ENCODE results near the gene PRSS16.

The PRSS16 gene

GRCh38 chr6:27293436-27294098 is 46.1 kb downstream of the PRSS16 start:
- Histone ChIP-seq H3K4me1 (ENCODE audit: control insufficient read depth in 5 of 5, insufficient read depth in 5 of 5, low read length in 5 of 5) (peaks cover 0 to 6% (median 0%) of the 10 kb centered on the region in 5 donors), H3K9ac (ENCODE audit: low read length in 5 of 5) (no peak overlapping the region), H3K9me3 (ENCODE audit: control insufficient read depth in 5 of 5, low read length in 5 of 5) (peaks cover 0 to 9% (median 3%) of the 10 kb centered on the region in 5 donors), H3K36me3 (ENCODE audit: control insufficient read depth in 5 of 5, insufficient read depth in 5 of 5, low read length in 5 of 5) (no peaks in the 10 kb centered on the region), H3K27ac (ENCODE audit: low read depth, low read length) (no peak overlapping the region), H3K27me3 (ENCODE audit: control insufficient read depth in 5 of 5, insufficient read depth in 4 of 5, low read length in 5 of 5) (peaks cover 60 to 80% (median 63%) of the 10 kb centered on the region in 5 donors), H3K4me3 (ENCODE audit: low read depth in 1 of 5, low read length in 5 of 5) (no peak overlapping the region)

GRCh38 chr6:27294409-27294808 is 46.9 kb downstream of the PRSS16 start:
- no peak overlapping the region for H3K27ac ChIP-seq (ENCODE audit: low read depth, low read length)
- H3K4me1 ChIP-seq (ENCODE audit: control insufficient read depth in 5 of 5, insufficient read depth in 5 of 5, low read length in 5 of 5) = peaks cover 0 to 6% (median 0%) of the 10 kb centered on the region in 5 donors
- H3K9ac ChIP-seq (ENCODE audit: low read length in 5 of 5) = no peak overlapping the region
- no peaks in the 10 kb centered on the region for H3K36me3 ChIP-seq (ENCODE audit: control insufficient read depth in 5 of 5, insufficient read depth in 5 of 5, low read length in 5 of 5)
- peaks cover 0 to 9% (median 3%) of the 10 kb centered on the region in 5 donors for H3K9me3 ChIP-seq (ENCODE audit: control insufficient read depth in 5 of 5, low read length in 5 of 5)
- H3K4me3 ChIP-seq (ENCODE audit: low read depth in 1 of 5, low read length in 5 of 5) = no peak overlapping the region
- peaks cover 53 to 74% (median 59%) of the 10 kb centered on the region in 5 donors for H3K27me3 ChIP-seq (ENCODE audit: control insufficient read depth in 5 of 5, insufficient read depth in 4 of 5, low read length in 5 of 5)

- H3K27me3 ChIP-seq (ENCODE audit: control insufficient read depth in 5 of 5, insufficient read depth in 4 of 5, low read length in 5 of 5) = peaks cover 44 to 69% (median 54%) of the 10 kb centered on the region in 5 donors
- H3K4me3 ChIP-seq (ENCODE audit: low read depth in 1 of 5, low read length in 5 of 5) = no peak overlapping the region
- H3K27ac ChIP-seq (ENCODE audit: low read depth, low read length) = no peak overlapping the region
- peaks cover 0 to 7% (median 3%) of the 10 kb centered on the region in 5 donors for H3K9me3 ChIP-seq (ENCODE audit: control insufficient read depth in 5 of 5, low read length in 5 of 5)
- peaks cover 0 to 6% (median 0%) of the 10 kb centered on the region in 5 donors for H3K4me1 ChIP-seq (ENCODE audit: control insufficient read depth in 5 of 5, insufficient read depth in 5 of 5, low read length in 5 of 5)
- H3K36me3 ChIP-seq (ENCODE audit: control insufficient read depth in 5 of 5, insufficient read depth in 5 of 5, low read length in 5 of 5) = no peaks in the 10 kb centered on the region
- no peak overlapping the region for H3K9ac ChIP-seq (ENCODE audit: low read length in 5 of 5)
Measured at GRCh38 chr6:27295301-27296079, 48.0 kb downstream of the PRSS16 start.

- no peak overlapping the region for H3K9ac ChIP-seq (ENCODE audit: low read length in 5 of 5)
- peaks cover 0 to 6% (median 0%) of the 10 kb centered on the region in 5 donors for H3K4me1 ChIP-seq (ENCODE audit: control insufficient read depth in 5 of 5, insufficient read depth in 5 of 5, low read length in 5 of 5)
- H3K4me3 ChIP-seq (ENCODE audit: low read depth in 1 of 5, low read length in 5 of 5) = no peak overlapping the region
- no peak overlapping the region for H3K27ac ChIP-seq (ENCODE audit: low read depth, low read length)
- H3K36me3 ChIP-seq (ENCODE audit: control insufficient read depth in 5 of 5, insufficient read depth in 5 of 5, low read length in 5 of 5) = no peaks in the 10 kb centered on the region
- H3K27me3 ChIP-seq (ENCODE audit: control insufficient read depth in 5 of 5, insufficient read depth in 4 of 5, low read length in 5 of 5) = peaks cover 37 to 66% (median 49%) of the 10 kb centered on the region in 5 donors
- peaks cover 0 to 5% (median under 1%) of the 10 kb centered on the region in 5 donors for H3K9me3 ChIP-seq (ENCODE audit: control insufficient read depth in 5 of 5, low read length in 5 of 5)
Measured at GRCh38 chr6:27296106-27296783, 48.7 kb downstream of the PRSS16 start.

GRCh38 chr6:27297484-27297856 is 50.0 kb downstream of the PRSS16 start:
- Histone ChIP-seq H3K9me3 (ENCODE audit: control insufficient read depth in 5 of 5, low read length in 5 of 5) (peaks cover 0 to 5% (median 0%) of the 10 kb centered on the region in 5 donors), H3K27ac (ENCODE audit: low read depth, low read length) (no peak overlapping the region), H3K4me1 (ENCODE audit: control insufficient read depth in 5 of 5, insufficient read depth in 5 of 5, low read length in 5 of 5) (peaks cover 0 to 6% (median 0%) of the 10 kb centered on the region in 5 donors), H3K36me3 (ENCODE audit: control insufficient read depth in 5 of 5, insufficient read depth in 5 of 5, low read length in 5 of 5) (no peaks in the 10 kb centered on the region), H3K4me3 (ENCODE audit: low read depth in 1 of 5, low read length in 5 of 5) (no peak overlapping the region), H3K27me3 (ENCODE audit: control insufficient read depth in 5 of 5, insufficient read depth in 4 of 5, low read length in 5 of 5) (peaks cover 42 to 63% (median 45%) of the 10 kb centered on the region in 5 donors), H3K9ac (ENCODE audit: low read length in 5 of 5) (no peak overlapping the region)

- H3K9me3 ChIP-seq (ENCODE audit: control insufficient read depth in 5 of 5, low read length in 5 of 5) = peaks cover 0 to 4% (median 0%) of the 10 kb centered on the region in 5 donors
- no peak overlapping the region for H3K9ac ChIP-seq (ENCODE audit: low read length in 5 of 5)
- no peak overlapping the region for H3K27ac ChIP-seq (ENCODE audit: low read depth, low read length)
- H3K36me3 ChIP-seq (ENCODE audit: control insufficient read depth in 5 of 5, insufficient read depth in 5 of 5, low read length in 5 of 5) = no peaks in the 10 kb centered on the region
- no peak overlapping the region for H3K4me3 ChIP-seq (ENCODE audit: low read depth in 1 of 5, low read length in 5 of 5)
- peaks cover 41 to 66% (median 48%) of the 10 kb centered on the region in 5 donors for H3K27me3 ChIP-seq (ENCODE audit: control insufficient read depth in 5 of 5, insufficient read depth in 4 of 5, low read length in 5 of 5)
- H3K4me1 ChIP-seq (ENCODE audit: control insufficient read depth in 5 of 5, insufficient read depth in 5 of 5, low read length in 5 of 5) = peaks cover 0 to 6% (median 0%) of the 10 kb centered on the region in 5 donors
Measured at GRCh38 chr6:27297857-27298730, 50.6 kb downstream of the PRSS16 start.

GRCh38 chr6:27303613-27304272 is 56.2 kb downstream of the PRSS16 start:
- Histone ChIP-seq H3K4me3 (ENCODE audit: low read depth in 1 of 5, low read length in 5 of 5) (no peak overlapping the region), H3K36me3 (ENCODE audit: control insufficient read depth in 5 of 5, insufficient read depth in 5 of 5, low read length in 5 of 5) (no peaks in the 10 kb centered on the region), H3K4me1 (ENCODE audit: control insufficient read depth in 5 of 5, insufficient read depth in 5 of 5, low read length in 5 of 5) (no peaks in the 10 kb centered on the region), H3K27me3 (ENCODE audit: control insufficient read depth in 5 of 5, insufficient read depth in 4 of 5, low read length in 5 of 5) (peaks cover 12 to 40% (median 22%) of the 10 kb centered on the region in 5 donors), H3K9ac (ENCODE audit: low read length in 5 of 5) (no peak overlapping the region), H3K27ac (ENCODE audit: low read depth, low read length) (no peak overlapping the region), H3K9me3 (ENCODE audit: control insufficient read depth in 5 of 5, low read length in 5 of 5) (peaks cover 0 to 2% (median 0%) of the 10 kb centered on the region in 5 donors)

Measured in subcutaneous abdominal adipose tissue (tissue), 5 donors.